ENCODE measurements around the gene OR2V2.

OR2V2 gene

GRCh38 chr5:181149355-181149754 is 2.0 kb downstream of the OR2V2 start:
- DNase-seq, result no peak

GRCh38 chr5:181149806-181150733 is 2.7 kb downstream of the OR2V2 start:
- no peak for DNase-seq

- no peak for DNase-seq
Observed at GRCh38 chr5:181151146-181151545, 3.8 kb downstream of the OR2V2 start.

GRCh38 chr5:181152406-181152805 is 5.0 kb downstream of the OR2V2 start:
- DNase-seq, result no peak

GRCh38 chr5:181153814-181154213 is 6.4 kb downstream of the OR2V2 start:
- DNase-seq, result no peak

GRCh38 chr5:181156758-181157157 is 9.4 kb downstream of the OR2V2 start:
- DNase-seq, result no peak

- DNase-seq, result no peak
Observed at GRCh38 chr5:181158869-181159268, 11.5 kb downstream of the OR2V2 start.

- DNase-seq, result peak; percentile 93
Observed at GRCh38 chr5:181159286-181160151, 12.1 kb downstream of the OR2V2 start.

- peak; percentile 73 for DNase-seq
Observed at GRCh38 chr5:181160152-181160754, 12.9 kb downstream of the OR2V2 start.

- peak; percentile 51 for DNase-seq
Observed at GRCh38 chr5:181160755-181161533, 13.6 kb downstream of the OR2V2 start.

GRCh38 chr5:181161534-181162175 is 14.3 kb downstream of the OR2V2 start:
- DNase-seq, result no peak

GRCh38 chr5:181163487-181164075 is 16.2 kb downstream of the OR2V2 start:
- DNase-seq, result no peak

GRCh38 chr5:181164076-181164952 is 16.9 kb downstream of the OR2V2 start:
- no peak for DNase-seq

GRCh38 chr5:181166812-181167733 is 19.7 kb downstream of the OR2V2 start:
- DNase-seq, result no peak

- no peak for DNase-seq
Observed at GRCh38 chr5:181167814-181168488, 20.6 kb downstream of the OR2V2 start.

GRCh38 chr5:181168595-181169118 is 21.3 kb downstream of the OR2V2 start:
- DNase-seq, result no peak

- peak; percentile 58 for DNase-seq
Observed at GRCh38 chr5:181169459-181170236, 22.3 kb downstream of the OR2V2 start.
